OCI-LY1 (cell line): Measurements from ENCODE around the gene MAP2.
A peak's percentile ranks its signal among the peaks of the same experiment; 100 is the strongest.

Experiments
- H2AFZ ChIP-seq: fragments of 200-600 bp; sonication (generic), shearing (Covaris generic); 2 replicates; pipeline ENCODE4 v1.6.0; 2014; ENCODE audit warnings: antibody characterized with exemption, mild to moderate bottlenecking, low read length
- H3F3A ChIP-seq: fragments of 200-600 bp; sonication (generic), shearing (Covaris generic); 2 replicates; pipeline ENCODE4 v1.6.0; 2014; ENCODE audit warnings: mild to moderate bottlenecking, antibody characterized with exemption, low read length, moderate library complexity; ENCODE audit not compliant: insufficient read depth
- H3K27ac ChIP-seq: fragments of 200-600 bp; sonication (generic); 2 replicates; pipeline ENCODE4 v1.5.1; 2014; ENCODE audit warnings: low read length, mixed run types, mild to moderate bottlenecking, low read depth; ENCODE audit not compliant: poor library complexity, severe bottlenecking
- H3K27me3 ChIP-seq: fragments of 200-600 bp; sonication (generic); 2 replicates; pipeline ENCODE4 v1.6.0; 2014; ENCODE audit warnings: antibody characterized with exemption, mild to moderate bottlenecking, low read length, moderate library complexity; ENCODE audit not compliant: insufficient read depth
- H3K36me3 ChIP-seq: fragments of 200-600 bp; sonication (generic); 2 replicates; pipeline ENCODE4 v1.6.1; 2014; ENCODE audit warnings: mild to moderate bottlenecking, antibody characterized with exemption, low read length, moderate library complexity, mixed read lengths; ENCODE audit not compliant: insufficient read depth
- H3K4me1 ChIP-seq: fragments of 200-600 bp; sonication (generic); 2 replicates; pipeline ENCODE4 v1.5.1; 2014; ENCODE audit warnings: mild to moderate bottlenecking, low read length, moderate library complexity; ENCODE audit not compliant: insufficient read depth, severe bottlenecking
- H3K4me2 ChIP-seq: fragments of 200-600 bp; sonication (generic), shearing (Covaris generic); 2 replicates; pipeline ENCODE4 v1.6.1; 2014; ENCODE audit warnings: low read length
- H3K4me3 ChIP-seq: fragments of 200-600 bp; sonication (generic); 2 replicates; pipeline ENCODE4 v1.5.1; 2014; ENCODE audit warnings: low read length, low read depth, mild to moderate bottlenecking, mixed read lengths; ENCODE audit not compliant: poor library complexity, severe bottlenecking
- H3K79me2 ChIP-seq: fragments of 200-600 bp; shearing (Covaris generic); 2 replicates; pipeline ENCODE4 v1.6.1; 2016; ENCODE audit warnings: mixed run types, low read length, mixed read lengths; ENCODE audit not compliant: insufficient read depth
- H3K9ac ChIP-seq: fragments of 200-600 bp; sonication (generic), shearing (Covaris generic); 2 replicates; pipeline ENCODE4 v1.6.1; 2014; ENCODE audit warnings: mild to moderate bottlenecking, low read length, mixed read lengths
- H3K9me2 ChIP-seq: fragments of 200-600 bp; sonication (generic), shearing (Covaris generic); 2 replicates; pipeline ENCODE4 v1.6.1; 2014; ENCODE audit warnings: low read depth, mild to moderate bottlenecking, low read length, mixed read lengths
- H3K9me3 ChIP-seq: fragments of 200-600 bp; shearing (Covaris generic); 2 replicates; pipeline ENCODE4 v1.6.1; 2014; ENCODE audit warnings: low read length, mixed read lengths
- H4K20me1 ChIP-seq: fragments of 200-600 bp; sonication (generic), shearing (Covaris generic); 2 replicates; pipeline ENCODE4 v1.6.0; 2016; ENCODE audit warnings: mild to moderate bottlenecking, low read length; ENCODE audit not compliant: insufficient read depth
- EZH2 ChIP-seq: fragments of 200-600 bp; sonication (generic), shearing (Covaris generic); IDR thresholded peaks from 2 replicates; pipeline ENCODE4 v1.8.0; 2017; ENCODE audit warnings: borderline replicate concordance, mixed run types, mild to moderate bottlenecking, antibody characterized with exemption, low read length, moderate library complexity, mixed read lengths
- TF ChIP-seq, protein P1 (sequence below): fragments of 200-600 bp; sonication (generic), shearing (Covaris generic); IDR thresholded peaks from 2 replicates; pipeline ENCODE4 v1.5.1; 2017; ENCODE audit warnings: mild to moderate bottlenecking, antibody characterized with exemption, low read length, moderate library complexity, mixed read lengths

The MAP2 gene

DNA sequence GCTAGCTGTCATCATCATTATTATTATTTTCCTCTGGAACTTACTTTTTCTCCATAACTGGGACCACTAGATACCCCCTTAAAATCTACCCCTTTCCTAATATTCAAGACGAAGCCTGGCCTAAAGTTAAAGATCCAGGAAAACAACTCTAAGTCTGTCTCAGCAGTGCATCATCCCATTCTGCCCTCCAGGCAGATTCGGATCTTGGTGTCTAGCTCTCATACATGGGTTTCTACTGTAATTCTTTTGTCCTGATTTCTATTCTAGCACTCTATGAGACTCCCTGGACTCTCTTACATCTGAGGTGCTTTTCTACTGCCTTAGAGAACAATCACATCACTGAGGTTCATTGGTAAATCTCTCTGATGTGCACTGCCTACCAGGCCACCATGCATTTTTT, 35.5 kb downstream of the MAP2 start:
- H3K27ac ChIP-seq: no peak overlapping the region

DNA sequence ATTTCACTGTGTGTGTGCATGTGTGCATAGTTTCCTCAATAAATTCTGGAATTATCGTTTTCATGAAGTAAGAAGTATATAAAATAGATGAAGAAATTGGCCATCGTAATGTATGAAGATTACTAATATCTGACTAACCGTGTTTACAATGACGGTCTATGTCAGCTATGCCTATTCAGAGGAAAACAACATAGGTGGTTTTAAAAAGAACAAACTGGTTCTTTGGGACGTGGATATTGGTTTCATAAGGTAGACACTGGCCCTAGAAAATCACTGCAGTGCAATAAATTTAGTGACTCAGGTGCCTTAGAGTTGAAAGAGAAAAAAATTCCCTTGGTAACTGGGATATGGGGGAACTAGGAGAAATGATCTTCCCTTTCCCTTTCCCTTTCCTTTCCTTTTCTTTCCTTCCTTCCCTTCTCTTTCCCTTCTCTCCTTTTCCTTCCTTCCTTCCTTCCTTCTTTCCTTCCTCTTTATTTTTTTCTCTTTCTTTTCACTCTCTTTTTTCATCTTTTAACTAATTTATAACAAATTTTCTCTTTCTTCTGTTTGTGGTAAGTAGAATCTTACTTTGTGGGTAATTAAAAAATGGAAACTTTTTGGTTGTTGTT, 36.4 kb downstream of the MAP2 start:
- H3K4me1 ChIP-seq: peaks cover 8% of the 10 kb centered on the region
- H3K27me3 ChIP-seq: no peaks in the 10 kb centered on the region
- TF ChIP-seq, protein P1, sequence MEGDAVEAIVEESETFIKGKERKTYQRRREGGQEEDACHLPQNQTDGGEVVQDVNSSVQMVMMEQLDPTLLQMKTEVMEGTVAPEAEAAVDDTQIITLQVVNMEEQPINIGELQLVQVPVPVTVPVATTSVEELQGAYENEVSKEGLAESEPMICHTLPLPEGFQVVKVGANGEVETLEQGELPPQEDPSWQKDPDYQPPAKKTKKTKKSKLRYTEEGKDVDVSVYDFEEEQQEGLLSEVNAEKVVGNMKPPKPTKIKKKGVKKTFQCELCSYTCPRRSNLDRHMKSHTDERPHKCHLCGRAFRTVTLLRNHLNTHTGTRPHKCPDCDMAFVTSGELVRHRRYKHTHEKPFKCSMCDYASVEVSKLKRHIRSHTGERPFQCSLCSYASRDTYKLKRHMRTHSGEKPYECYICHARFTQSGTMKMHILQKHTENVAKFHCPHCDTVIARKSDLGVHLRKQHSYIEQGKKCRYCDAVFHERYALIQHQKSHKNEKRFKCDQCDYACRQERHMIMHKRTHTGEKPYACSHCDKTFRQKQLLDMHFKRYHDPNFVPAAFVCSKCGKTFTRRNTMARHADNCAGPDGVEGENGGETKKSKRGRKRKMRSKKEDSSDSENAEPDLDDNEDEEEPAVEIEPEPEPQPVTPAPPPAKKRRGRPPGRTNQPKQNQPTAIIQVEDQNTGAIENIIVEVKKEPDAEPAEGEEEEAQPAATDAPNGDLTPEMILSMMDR: no peak
- no peak for TF ChIP-seq EZH2
- no peaks in the 10 kb centered on the region for H3K79me2 ChIP-seq
- H3K9me2 ChIP-seq: no peaks in the 10 kb centered on the region
- no peaks in the 10 kb centered on the region for H4K20me1 ChIP-seq
- H3K4me3 ChIP-seq: no peak overlapping the region
- no peak overlapping the region for H3K27ac ChIP-seq
- H3K9me3 ChIP-seq: no peaks in the 10 kb centered on the region
- H3K4me2 ChIP-seq: no peak overlapping the region
- no peak overlapping the region for H3K9ac ChIP-seq
- H3F3A ChIP-seq: no peaks in the 10 kb centered on the region
- H3K36me3 ChIP-seq: no peaks in the 10 kb centered on the region
- no peak overlapping the region for H2AFZ ChIP-seq

More for the DNA sequence above, 35.5 kb downstream of the MAP2 start:
- Histone ChIP-seq H3F3A (no peaks in the 10 kb centered on the region), H3K4me2 (no peak overlapping the region), H2AFZ (no peak overlapping the region), H3K27me3 (no peaks in the 10 kb centered on the region), H3K36me3 (no peaks in the 10 kb centered on the region), H4K20me1 (no peaks in the 10 kb centered on the region), H3K9ac (no peak overlapping the region), H3K79me2 (no peaks in the 10 kb centered on the region), H3K4me1 (peaks cover 8% of the 10 kb centered on the region), H3K9me2 (no peaks in the 10 kb centered on the region), H3K4me3 (no peak overlapping the region), H3K9me3 (no peaks in the 10 kb centered on the region)
- TF ChIP-seq, protein P1: no peak
- no peak for TF ChIP-seq EZH2

DNA sequence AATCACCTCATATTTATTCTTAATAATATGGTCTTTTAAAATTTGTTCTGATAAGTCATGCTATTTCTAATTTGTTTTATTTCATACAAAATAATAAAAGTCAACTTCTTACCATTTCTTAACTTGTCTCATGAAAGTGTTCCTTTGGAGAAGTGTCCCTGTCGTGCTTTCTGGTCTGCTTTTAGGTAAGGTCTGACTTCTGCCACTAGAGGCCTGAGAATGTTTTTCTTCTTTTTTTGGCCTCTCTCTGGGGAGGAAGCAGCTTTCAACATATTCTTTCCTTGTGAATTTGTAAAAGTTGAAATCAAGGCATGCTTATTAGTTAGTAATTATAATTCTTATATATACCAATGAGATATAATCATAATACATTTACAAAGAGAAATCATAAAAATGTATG, 39.4 kb downstream of the MAP2 start:
- no peak for TF ChIP-seq EZH2
- TF ChIP-seq, protein P1: peak; percentile 32
- H3K4me2 ChIP-seq: no peak overlapping the region
- H3K9me3 ChIP-seq: peaks cover 3% of the 10 kb centered on the region; the same call in 1 of the 2 replicates
- no peak overlapping the region for H2AFZ ChIP-seq
- no peaks in the 10 kb centered on the region; the same call in 1 of the 2 replicates for H3K36me3 ChIP-seq
- H3K27me3 ChIP-seq: no peaks in the 10 kb centered on the region
- H3K4me1 ChIP-seq: peaks cover 8% of the 10 kb centered on the region
- no peaks in the 10 kb centered on the region for H4K20me1 ChIP-seq
- no peak overlapping the region for H3K9ac ChIP-seq
- H3F3A ChIP-seq: no peaks in the 10 kb centered on the region
- no peak overlapping the region for H3K27ac ChIP-seq
- H3K79me2 ChIP-seq: no peaks in the 10 kb centered on the region
- H3K9me2 ChIP-seq: no peaks in the 10 kb centered on the region
- H3K4me3 ChIP-seq: no peak overlapping the region
